DOHH2 (cell line): ENCODE results near the gene PLXNB3.

Experiments
- H3F3A ChIP-seq: fragments of 200-600 bp; sonication (generic), shearing (Covaris generic); 2 replicates; pipeline ENCODE4 v1.6.0; 2016; ENCODE audit warnings: antibody characterized with exemption, mild to moderate bottlenecking; ENCODE audit not compliant: control insufficient read depth, insufficient read depth
- H3K27ac ChIP-seq: fragments of 200-600 bp; sonication (generic); 2 replicates; pipeline ENCODE4 v1.5.1; 2014; ENCODE audit warnings: low read depth, mild to moderate bottlenecking, low read length, moderate library complexity
- H3K27me3 ChIP-seq: fragments of 200-600 bp; sonication (generic); 2 replicates; pipeline ENCODE4 v1.6.1; 2014; ENCODE audit warnings: mild to moderate bottlenecking, low read length, mixed read lengths; ENCODE audit not compliant: control insufficient read depth
- H3K36me3 ChIP-seq: fragments of 200-600 bp; sonication (generic); 2 replicates; pipeline ENCODE4 v1.6.1; 2014; ENCODE audit warnings: mild to moderate bottlenecking, low read length, moderate library complexity, mixed read lengths; ENCODE audit not compliant: control insufficient read depth
- H3K4me1 ChIP-seq: fragments of 200-600 bp; sonication (generic); 2 replicates; pipeline ENCODE4 v1.6.1; 2014; ENCODE audit warnings: mild to moderate bottlenecking, low read length, mixed read lengths; ENCODE audit not compliant: control insufficient read depth
- H3K4me2 ChIP-seq: fragments of 200-600 bp; sonication (generic); 2 replicates; pipeline ENCODE4 v1.6.0; 2014; ENCODE audit warnings: mild to moderate bottlenecking, low read length, moderate library complexity
- H3K4me3 ChIP-seq: fragments of 200-600 bp; sonication (generic); 2 replicates; pipeline ENCODE4 v1.5.1; 2014; ENCODE audit warnings: mild to moderate bottlenecking, low read length, mixed read lengths
- H3K79me2 ChIP-seq: fragments of 200-600 bp; sonication (generic); 2 replicates; pipeline ENCODE4 v1.6.1; 2014; ENCODE audit warnings: mild to moderate bottlenecking, low read length, mixed read lengths; ENCODE audit not compliant: control insufficient read depth
- H3K9me2 ChIP-seq: fragments of 200-600 bp; sonication (generic); replicated peaks from 2 replicates; pipeline ENCODE4 v1.6.1; 2014; ENCODE audit warnings: mild to moderate bottlenecking, low read length, mixed read lengths; ENCODE audit not compliant: control insufficient read depth
- H3K9me3 ChIP-seq: fragments of 200-600 bp; sonication (generic); 2 replicates; pipeline ENCODE4 v1.6.1; 2014; ENCODE audit warnings: antibody characterized with exemption, low read length, mixed read lengths; ENCODE audit not compliant: control insufficient read depth, insufficient read depth
- H4K20me1 ChIP-seq: fragments of 200-600 bp; sonication (generic); 2 replicates; pipeline ENCODE4 v1.6.0; 2014; ENCODE audit warnings: low read depth, mild to moderate bottlenecking, antibody characterized with exemption, low read length, moderate library complexity; ENCODE audit not compliant: control insufficient read depth, insufficient read depth
- EZH2phosphoT487 ChIP-seq: fragments of 200-600 bp; sonication (generic); IDR thresholded peaks from 2 replicates; pipeline ENCODE4 v1.6.1; 2017; ENCODE audit warnings: borderline replicate concordance, mild to moderate bottlenecking, antibody characterized with exemption, low read length, moderate library complexity, mixed read lengths
- TF ChIP-seq, protein P1 (sequence below): fragments of 200-600 bp; sonication (generic); IDR thresholded peaks from one replicate; pipeline ENCODE4 v1.5.1; 2014; ENCODE audit warnings: antibody characterized with exemption, mild to moderate bottlenecking, low read depth, low read length; ENCODE audit not compliant: poor library complexity, severe bottlenecking

PLXNB3 gene

DNA sequence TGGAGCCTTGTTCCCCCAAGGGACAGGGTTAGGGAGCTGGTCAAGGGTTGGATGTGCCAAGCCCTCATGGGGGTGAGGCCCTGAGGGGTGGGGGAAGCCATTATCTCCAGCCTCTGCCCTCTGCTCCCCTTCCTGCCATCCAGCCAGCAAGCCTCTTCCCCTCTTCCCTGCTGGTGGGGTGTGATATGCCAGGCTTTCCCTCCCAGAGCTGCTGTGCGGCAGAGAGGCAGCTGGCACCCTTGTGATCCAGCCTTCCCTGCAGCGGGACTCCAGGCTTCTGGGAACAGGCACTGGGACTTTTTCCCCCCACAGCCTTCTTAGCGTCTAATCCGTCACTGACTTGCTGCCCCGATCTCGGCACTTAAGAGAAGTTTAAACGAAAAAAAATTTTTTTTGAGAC, 36.7 kb downstream of the PLXNB3 start:
- Histone ChIP-seq H3K4me3 (no peak overlapping the region), H3K36me3 (peaks cover 21% of the 10 kb centered on the region)

DNA sequence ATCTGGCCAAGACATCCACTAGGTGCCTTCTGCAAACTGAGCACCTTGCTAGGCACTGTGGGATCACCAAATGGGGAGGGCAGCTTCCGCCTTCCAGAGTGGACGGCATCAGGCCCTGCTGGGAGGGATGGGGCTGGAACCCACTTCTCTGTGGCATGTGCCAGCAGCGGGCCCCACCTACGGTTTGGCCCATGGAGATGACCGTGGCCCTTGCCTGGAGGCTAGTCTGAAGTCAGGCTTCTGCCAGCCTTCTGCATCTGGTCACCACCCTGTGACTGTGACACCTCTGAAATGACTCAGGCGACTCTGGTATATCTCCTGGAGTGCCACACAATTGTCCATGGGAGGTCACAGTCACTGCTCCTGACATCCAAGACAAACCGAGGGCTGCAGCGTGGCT, 37.6 kb downstream of the PLXNB3 start:
- Histone ChIP-seq H3K9me3 (no peaks in the 10 kb centered on the region), H3K27ac (no peak overlapping the region), H3K27me3 (no peaks in the 10 kb centered on the region), H3K4me3 (no peak overlapping the region), H3K9me2 (no peaks in the 10 kb centered on the region), H3K4me2 (no peak overlapping the region), H3K79me2 (peaks cover under 1% of the 10 kb centered on the region), H4K20me1 (no peaks in the 10 kb centered on the region), H3F3A (no peaks in the 10 kb centered on the region), H3K36me3 (peaks cover 12% of the 10 kb centered on the region), H3K4me1 (no peaks in the 10 kb centered on the region)
- TF ChIP-seq, protein P1, sequence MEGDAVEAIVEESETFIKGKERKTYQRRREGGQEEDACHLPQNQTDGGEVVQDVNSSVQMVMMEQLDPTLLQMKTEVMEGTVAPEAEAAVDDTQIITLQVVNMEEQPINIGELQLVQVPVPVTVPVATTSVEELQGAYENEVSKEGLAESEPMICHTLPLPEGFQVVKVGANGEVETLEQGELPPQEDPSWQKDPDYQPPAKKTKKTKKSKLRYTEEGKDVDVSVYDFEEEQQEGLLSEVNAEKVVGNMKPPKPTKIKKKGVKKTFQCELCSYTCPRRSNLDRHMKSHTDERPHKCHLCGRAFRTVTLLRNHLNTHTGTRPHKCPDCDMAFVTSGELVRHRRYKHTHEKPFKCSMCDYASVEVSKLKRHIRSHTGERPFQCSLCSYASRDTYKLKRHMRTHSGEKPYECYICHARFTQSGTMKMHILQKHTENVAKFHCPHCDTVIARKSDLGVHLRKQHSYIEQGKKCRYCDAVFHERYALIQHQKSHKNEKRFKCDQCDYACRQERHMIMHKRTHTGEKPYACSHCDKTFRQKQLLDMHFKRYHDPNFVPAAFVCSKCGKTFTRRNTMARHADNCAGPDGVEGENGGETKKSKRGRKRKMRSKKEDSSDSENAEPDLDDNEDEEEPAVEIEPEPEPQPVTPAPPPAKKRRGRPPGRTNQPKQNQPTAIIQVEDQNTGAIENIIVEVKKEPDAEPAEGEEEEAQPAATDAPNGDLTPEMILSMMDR: no peak
- TF ChIP-seq EZH2phosphoT487: no peak

More for the DNA sequence above, 36.7 kb downstream of the PLXNB3 start:
- Histone ChIP-seq H3K79me2 (peaks cover 10% of the 10 kb centered on the region), H4K20me1 (no peaks in the 10 kb centered on the region), H3K4me2 (no peak overlapping the region), H3K27ac (no peak overlapping the region), H3F3A (no peaks in the 10 kb centered on the region), H3K4me1 (peaks cover 5% of the 10 kb centered on the region), H3K9me2 (no peaks in the 10 kb centered on the region), H3K27me3 (no peaks in the 10 kb centered on the region), H3K9me3 (no peaks in the 10 kb centered on the region)
- TF ChIP-seq EZH2phosphoT487: no peak
- TF ChIP-seq, protein P1: no peak

DNA sequence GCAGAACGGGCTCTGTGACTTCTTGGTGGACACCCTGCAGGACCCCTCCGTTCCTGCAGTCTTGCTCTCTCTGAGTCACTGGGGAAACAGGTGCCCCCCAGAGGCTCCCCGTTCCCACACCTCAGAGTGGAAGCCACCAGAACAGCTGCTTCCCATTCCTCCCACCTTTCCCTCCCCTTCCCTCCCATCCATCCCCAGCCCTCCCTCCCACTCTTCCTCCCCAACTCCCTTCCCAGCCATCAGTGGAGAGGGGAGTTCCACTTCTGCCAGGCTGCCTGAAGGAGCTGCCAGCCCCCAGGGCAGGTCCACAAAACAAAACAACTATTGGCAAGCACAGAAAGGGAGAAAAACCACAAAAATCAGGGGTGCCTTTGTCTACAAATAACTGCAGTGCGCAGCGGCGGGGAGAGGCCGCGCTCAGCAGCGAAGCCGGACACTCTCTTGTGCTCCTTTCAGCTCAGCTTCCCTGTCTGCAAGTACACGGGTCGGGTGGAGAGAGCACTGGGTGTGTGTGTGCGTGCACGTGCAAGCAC, 38.5 kb downstream of the PLXNB3 start:
- Histone ChIP-seq H3K36me3 (peaks cover 3% of the 10 kb centered on the region; the same call in 1 of the 2 replicates), H3K9me2 (no peaks in the 10 kb centered on the region), H3K27me3 (no peaks in the 10 kb centered on the region), H3K4me1 (no peaks in the 10 kb centered on the region), H3K4me3 (no peak overlapping the region), H3K9me3 (no peaks in the 10 kb centered on the region), H3K4me2 (no peak overlapping the region), H4K20me1 (no peaks in the 10 kb centered on the region), H3K79me2 (no peaks in the 10 kb centered on the region), H3K27ac (no peak overlapping the region), H3F3A (no peaks in the 10 kb centered on the region)
- TF ChIP-seq, protein P1: no peak
- TF ChIP-seq EZH2phosphoT487: no peak
